NOMO-1 treated with DMSO at 0.1 percent for 48 hours (cell line): ENCODE data around the gene CDKN2D.
A peak's percentile ranks its signal among the peaks of the same experiment; 100 is the strongest.

Source experiments
- DNase-seq: peaks from one replicate; lab custom pipeline; 2025; ENCODE audit not compliant: unreplicated experiment; lab: John Stamatoyannopoulos, UW

Gene CDKN2D

GRCh38 chr19:10568826-10569651, at the start of gene CDKN2D:
CDKN2D (minus strand) TSS chr19:10568979; CDS start chr19:10568653, 326 bp downstream.
- peak; percentile 99 for DNase-seq

GRCh38 chr19:10617409-10618121, 48.8 kb upstream of the CDKN2D start:
- DNase-seq, result no peak

GRCh38 chr19:10615429-10616023, 46.7 kb upstream of the CDKN2D start:
- DNase-seq, result no peak

- DNase-seq, result no peak
These were observed 43.8 kb upstream of the CDKN2D start for GRCh38 chr19:10612499-10613119.

- no peak for DNase-seq
These were observed 43.1 kb upstream of the CDKN2D start for GRCh38 chr19:10611907-10612306.

GRCh38 chr19:10604460-10604980, 35.7 kb upstream of the CDKN2D start:
- no peak for DNase-seq

GRCh38 chr19:10603873-10604459, 35.2 kb upstream of the CDKN2D start:
- DNase-seq, result peak; percentile 87

- DNase-seq, result no peak
These were observed 34.5 kb upstream of the CDKN2D start for GRCh38 chr19:10603084-10603872.

GRCh38 chr19:10602330-10603083, 33.7 kb upstream of the CDKN2D start:
- DNase-seq, result peak; percentile 23

- no peak for DNase-seq
These were observed 33.2 kb upstream of the CDKN2D start for GRCh38 chr19:10601999-10602329.

GRCh38 chr19:10600149-10600548, 31.4 kb upstream of the CDKN2D start:
- DNase-seq, result no peak

GRCh38 chr19:10593820-10594637, 25.2 kb upstream of the CDKN2D start:
- DNase-seq, result no peak

- DNase-seq, result no peak
These were observed 24.4 kb upstream of the CDKN2D start for GRCh38 chr19:10593148-10593547.

GRCh38 chr19:10587839-10588150, 19.0 kb upstream of the CDKN2D start:
- no peak for DNase-seq

GRCh38 chr19:10587022-10587838, 18.5 kb upstream of the CDKN2D start, which contains the start of gene AP1M2:
AP1M2 (minus strand) TSS chr19:10587312; CDS start chr19:10587231, 81 bp downstream.
- no peak for DNase-seq

- DNase-seq, result no peak
These were observed 17.6 kb upstream of the CDKN2D start for GRCh38 chr19:10586396-10586795.

- DNase-seq, result no peak
These were observed 14.4 kb upstream of the CDKN2D start for GRCh38 chr19:10583036-10583776.
